HG02870 (cell line): ENCODE data around the gene DISP1.

Experiments used
- ATAC-seq: cut with Tn5 transposase; IDR thresholded peaks from one replicate; pipeline ENCODE4 v1.9.1; 2021; ENCODE audit warnings: mild to moderate bottlenecking, moderate library complexity; ENCODE audit not compliant: unreplicated experiment

Gene DISP1, protein sequence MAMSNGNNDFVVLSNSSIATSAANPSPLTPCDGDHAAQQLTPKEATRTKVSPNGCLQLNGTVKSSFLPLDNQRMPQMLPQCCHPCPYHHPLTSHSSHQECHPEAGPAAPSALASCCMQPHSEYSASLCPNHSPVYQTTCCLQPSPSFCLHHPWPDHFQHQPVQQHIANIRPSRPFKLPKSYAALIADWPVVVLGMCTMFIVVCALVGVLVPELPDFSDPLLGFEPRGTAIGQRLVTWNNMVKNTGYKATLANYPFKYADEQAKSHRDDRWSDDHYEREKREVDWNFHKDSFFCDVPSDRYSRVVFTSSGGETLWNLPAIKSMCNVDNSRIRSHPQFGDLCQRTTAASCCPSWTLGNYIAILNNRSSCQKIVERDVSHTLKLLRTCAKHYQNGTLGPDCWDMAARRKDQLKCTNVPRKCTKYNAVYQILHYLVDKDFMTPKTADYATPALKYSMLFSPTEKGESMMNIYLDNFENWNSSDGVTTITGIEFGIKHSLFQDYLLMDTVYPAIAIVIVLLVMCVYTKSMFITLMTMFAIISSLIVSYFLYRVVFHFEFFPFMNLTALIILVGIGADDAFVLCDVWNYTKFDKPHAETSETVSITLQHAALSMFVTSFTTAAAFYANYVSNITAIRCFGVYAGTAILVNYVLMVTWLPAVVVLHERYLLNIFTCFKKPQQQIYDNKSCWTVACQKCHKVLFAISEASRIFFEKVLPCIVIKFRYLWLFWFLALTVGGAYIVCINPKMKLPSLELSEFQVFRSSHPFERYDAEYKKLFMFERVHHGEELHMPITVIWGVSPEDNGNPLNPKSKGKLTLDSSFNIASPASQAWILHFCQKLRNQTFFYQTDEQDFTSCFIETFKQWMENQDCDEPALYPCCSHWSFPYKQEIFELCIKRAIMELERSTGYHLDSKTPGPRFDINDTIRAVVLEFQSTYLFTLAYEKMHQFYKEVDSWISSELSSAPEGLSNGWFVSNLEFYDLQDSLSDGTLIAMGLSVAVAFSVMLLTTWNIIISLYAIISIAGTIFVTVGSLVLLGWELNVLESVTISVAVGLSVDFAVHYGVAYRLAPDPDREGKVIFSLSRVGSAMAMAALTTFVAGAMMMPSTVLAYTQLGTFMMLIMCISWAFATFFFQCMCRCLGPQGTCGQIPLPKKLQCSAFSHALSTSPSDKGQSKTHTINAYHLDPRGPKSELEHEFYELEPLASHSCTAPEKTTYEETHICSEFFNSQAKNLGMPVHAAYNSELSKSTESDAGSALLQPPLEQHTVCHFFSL (N-terminal part only)

DNA sequence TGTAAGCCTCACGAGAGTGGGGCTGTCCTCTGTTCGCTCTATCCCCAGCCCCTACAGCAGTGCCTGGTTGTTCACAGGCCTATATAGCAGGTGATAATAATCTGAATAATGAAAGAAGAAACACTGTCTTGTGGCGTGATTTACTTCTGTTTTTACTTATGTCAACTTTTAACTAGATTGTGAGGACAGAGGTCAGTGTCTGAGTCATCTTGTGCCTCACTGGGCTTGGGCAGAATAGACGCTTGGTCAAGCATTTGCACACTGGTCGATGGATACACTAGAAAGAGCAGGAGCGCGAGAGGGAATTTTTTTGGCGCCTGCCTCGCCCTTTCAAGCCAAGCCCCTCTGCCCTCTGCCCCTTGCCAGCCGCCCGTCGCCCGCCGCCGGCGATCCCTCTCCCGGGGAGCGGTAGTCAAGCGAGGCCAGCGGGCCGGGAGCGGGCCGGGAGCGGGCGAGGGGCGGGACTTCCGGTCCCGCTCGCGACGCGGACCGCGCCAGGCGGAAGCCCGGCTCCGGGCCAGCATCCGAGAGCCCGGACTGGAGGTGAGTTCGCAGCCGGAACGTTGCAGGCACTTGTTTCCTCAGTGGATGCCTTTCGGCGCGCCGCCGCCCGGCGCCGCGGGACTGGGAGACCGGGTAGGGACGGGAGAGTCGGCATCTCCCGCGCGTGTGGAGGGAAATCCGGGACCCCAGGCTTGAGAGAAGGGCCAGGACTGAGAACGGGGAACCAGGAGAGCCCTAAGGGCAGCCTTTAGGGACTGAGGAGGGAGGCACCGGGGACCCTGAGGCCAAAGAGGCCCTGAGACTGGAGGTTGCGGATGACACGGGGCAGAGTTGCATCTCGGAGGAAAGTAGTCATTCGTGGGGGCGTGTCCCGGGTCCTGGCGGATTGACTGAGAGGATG is at the start of gene DISP1:
Gene DISP1, plus strand, starts transcription at position 504 of the 904 bp plus-strand sequence. CDS start 127,785 bp downstream, outside the sequence.
- ATAC-seq, result peak; percentile 79

DNA sequence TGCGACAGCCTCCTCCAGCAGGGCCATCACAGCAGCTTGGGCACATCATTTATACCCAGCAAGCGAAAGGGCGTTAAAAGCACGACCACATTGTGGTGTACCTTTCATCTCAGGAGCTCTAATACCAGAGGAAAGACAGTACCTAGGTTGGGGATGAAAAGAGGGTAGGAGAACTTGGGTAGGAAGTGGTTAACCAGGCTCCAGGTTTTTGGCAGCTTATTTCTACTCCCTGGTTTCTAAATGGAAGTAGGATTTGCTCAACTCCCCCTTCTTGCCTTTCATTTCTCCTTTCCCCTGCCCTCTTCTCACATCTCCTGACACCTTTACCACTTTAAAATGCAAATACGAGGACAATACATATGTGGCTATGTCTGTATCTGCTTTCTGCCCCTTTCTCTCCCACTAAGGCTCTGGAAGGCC is 47.7 kb upstream of the DISP1 start:
- no peak for ATAC-seq

DNA sequence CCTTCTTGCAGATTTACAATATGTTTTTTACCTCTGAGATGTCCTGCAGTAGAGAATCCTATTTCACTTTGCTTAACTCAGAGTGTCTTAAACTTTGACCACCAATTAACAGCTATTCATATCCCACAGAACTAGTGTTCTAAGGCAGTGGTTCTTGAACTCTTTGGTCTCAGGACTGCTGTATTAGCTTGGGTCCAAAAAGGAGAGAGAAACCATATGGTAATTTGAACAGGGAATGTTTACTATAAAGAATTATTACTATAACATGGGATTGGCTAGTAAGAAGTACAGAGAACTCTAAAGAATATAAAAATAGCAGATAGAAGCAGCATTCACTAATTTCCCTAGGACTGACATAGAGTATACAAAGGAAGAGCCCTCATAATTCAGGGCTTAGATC is 46.2 kb upstream of the DISP1 start:
- no peak for ATAC-seq

DNA sequence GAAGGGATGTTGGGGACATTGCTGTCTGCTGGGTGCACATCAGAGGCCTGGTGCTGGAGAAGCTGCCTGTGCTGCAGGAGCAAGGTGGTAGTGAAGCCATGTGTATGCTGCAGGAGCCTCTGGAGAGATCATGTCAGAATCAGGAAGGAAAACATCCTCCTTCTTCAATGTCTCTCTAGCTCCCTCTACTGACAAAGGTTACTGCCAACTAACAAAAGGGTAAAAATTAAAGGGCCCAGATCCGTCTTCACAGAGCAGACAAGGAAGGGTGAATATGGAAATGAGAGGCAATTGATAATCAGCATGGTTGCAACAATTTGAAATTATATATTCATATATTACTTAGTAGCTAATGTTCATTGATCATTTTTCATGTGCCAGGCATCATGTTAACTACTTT is 45.7 kb upstream of the DISP1 start:
- no peak for ATAC-seq

DNA sequence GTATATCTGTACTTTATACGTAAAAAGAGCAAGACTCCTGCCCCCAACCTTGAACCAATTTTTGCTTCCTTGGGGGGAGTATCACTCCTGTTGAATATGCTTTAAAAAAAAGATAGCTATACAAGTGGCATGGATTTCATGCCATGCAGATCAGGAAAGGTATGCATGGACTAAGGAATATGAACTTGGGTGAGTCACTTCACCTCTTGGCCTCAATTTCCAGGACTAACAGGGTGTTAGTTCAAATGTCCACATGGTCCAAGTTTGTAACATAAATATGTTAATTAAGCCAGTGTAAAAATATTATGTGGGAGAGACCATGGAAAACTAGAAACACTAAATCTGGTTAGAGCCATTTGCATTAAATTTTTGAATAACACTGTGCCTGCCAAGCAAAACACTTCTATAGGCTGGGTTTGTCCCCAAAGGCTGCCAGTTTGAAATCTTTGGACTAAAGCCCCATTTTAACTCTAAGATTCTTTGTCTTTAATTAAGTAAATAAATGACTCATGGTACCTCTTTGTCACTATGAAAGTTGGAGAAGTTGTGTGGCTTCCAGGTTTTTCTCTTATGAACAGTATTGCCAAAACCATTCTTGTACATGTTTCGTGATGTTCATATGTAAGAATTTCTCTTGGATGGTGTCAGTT is 44.7 kb upstream of the DISP1 start:
- ATAC-seq, result no peak

DNA sequence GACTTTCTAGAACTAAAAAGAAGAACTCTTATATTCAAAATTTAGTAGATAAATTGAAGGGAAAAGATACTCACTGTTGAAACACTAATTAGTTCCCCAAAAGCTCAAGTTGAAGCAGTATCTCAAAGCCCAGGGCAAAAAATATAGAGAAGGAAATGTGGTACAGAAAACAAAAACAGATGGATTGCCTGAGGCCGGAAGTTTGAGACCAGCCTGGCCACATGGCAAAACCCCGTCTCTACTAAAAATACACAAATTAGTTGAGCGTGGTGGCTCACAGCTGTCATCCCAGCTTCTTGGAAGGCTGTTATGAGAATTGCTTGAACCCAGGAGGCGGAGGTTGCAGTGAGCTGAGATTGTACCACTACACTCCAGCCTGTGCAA is 41.9 kb upstream of the DISP1 start:
- peak; percentile 88 for ATAC-seq

DNA sequence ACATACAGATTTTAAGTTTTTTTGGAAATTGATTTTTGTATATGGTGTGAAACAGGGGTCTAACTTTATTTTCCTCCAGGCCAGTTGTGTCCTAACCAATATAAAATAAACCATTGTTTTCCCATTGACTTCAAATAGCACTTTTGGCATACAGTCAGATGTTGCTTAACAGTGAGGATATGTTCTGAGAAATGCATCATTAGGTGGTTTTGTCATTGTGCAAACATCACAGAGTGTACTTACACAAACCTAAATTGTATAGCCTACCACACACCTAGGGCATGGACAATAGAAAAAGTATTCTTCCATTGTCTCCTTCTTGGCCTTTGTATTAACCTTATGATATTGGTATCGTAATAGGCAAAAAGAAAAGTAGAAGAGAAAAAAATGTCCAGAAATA is 37.4 kb upstream of the DISP1 start:
- ATAC-seq, result no peak

DNA sequence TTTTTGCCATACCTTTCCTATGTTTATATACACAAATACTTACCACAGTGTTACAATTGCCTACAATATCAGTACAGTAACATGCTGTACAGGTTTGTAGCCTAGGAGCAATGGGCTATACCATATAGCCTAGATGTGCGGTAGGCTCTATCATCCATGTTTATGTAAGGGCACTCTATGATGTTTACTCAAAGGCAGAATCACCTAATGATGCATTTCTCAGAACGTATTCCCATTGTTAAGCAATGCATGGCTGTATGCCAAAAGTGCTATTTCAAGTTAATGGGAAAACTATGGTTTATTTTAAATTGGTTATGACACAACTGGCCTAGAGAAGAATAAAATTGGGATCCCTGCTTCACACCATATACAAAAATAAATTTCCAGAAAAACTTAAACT is 36.9 kb upstream of the DISP1 start:
- ATAC-seq, result no peak

DNA sequence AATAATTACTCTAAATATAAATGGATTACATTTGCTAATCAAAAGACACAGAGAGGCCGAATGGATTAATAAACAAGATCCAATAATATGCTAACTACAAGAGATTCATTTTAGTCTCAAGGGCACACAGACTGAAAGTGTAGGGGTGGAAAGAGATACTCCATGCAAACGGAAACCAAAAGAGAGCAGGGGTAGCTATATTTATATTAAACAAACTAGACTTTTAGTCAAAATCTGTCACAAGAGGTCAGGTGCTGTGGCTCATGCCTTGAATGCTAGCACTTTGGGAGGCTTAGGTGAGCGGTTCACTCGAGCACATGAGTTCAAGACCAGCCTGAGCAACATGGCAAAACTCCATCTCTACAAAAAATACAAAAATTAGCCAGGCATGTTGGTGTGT is 33.6 kb upstream of the DISP1 start:
- ATAC-seq, result no peak

DNA sequence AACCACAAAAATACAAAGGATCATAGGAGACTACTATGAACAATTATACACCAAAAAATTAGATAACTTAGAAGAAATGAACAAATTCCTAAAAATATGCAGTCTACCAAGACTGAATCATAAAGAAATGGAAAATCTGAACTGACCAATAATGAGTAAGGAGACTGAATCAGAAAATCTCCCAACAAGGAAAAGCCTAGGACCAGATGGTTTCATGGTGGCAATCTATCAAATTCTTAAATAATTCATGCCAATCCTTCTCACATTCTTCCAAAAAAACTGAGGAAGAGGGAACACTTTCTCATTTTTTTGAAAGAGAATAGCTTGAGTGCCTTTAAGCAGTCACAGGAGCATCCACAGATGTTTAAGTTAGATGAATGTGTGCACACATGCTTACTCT is 31.8 kb upstream of the DISP1 start:
- ATAC-seq, result no peak

DNA sequence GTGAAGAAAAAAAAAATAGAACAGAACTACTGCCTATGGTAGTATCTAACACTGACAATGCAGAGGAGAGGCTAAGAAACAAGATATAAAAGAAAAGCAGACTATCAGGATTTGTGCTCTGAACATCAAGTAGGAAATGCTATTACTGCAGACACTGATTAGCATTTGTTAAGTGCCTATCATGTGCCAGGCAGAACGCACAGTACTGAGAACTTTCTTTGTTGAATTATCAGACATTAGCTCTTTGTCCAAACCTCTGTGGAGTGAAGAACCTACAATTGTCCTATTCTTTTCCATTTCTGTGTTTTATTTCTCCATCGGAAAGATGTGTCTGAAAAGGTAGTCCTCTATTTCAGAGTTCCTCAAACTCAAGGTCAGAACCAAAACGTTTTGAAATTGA is 30.5 kb upstream of the DISP1 start:
- no peak for ATAC-seq

DNA sequence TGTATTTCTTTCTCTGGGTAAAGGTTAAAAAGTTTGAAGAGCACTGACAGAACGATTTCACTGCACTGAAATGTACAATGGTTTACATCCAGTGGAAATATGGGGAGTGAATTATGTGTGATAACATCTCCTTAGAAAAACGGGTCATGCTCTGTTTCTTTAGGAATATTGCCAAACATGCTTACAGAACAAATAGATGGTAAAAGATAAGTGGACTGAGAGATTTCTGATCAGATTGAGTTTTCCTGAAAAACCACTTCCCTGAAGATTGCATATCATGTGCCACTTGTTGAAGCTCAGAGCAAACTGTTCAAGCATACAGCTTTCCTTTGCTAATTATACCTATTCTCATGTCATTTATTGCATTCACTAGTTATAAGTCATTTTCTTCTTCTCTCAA is 29.9 kb upstream of the DISP1 start:
- ATAC-seq, result no peak

DNA sequence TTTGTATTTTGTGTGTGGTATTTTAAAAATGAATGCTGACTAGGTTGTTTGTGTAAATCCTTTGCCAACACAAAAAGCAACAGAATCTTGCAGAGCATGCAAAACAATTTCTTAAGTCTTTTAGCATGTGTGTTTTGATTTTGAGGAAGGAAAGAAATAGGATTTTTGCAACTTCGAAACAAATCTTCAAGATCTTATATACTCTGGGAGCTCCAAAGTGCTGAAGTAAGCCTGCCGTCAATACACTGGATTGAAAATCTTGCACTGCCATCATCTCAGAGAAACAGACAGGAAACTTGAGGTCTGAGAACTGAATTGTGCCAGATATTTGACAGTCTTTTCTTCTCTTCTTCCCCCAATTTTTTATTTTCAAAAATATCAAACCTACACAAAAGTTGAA is 29.3 kb upstream of the DISP1 start:
- ATAC-seq, result no peak

DNA sequence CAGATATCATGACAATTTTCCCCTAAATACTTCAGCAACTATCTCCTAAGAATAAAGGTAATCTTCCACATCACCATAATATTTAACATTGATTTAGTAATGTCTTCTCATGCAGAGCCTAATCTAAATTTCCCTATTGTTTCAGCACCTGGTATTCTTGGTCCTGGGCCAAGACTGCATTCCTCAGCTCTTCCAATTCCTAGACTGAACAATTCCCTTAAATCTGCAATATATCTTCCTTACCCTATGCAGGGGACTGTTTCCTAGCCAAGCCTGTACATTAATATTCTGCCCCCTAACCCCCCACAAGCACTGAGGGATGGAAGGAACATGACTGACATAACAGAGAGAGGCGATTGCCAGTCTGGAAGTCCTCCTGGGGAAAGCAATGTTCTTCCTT is 28.7 kb upstream of the DISP1 start:
- no peak for ATAC-seq

DNA sequence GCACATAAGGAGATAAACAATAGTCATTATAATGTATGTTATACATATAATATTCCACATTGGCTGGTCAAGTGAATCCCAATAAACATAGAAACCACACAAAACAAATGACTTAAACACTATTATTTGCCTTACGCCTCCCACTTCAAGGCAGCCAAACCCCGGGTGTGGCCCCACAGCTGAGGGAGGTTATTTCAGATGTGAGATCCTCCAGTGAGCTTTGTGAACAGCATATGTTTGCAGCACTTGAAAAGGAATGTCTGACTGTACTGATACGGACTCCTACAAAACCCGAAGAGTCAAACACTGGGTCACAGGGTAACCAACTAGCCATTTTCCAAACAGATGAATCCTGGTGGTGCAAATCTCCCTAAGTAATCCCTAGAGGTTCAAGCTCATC is 27.1 kb upstream of the DISP1 start:
- ATAC-seq, result no peak

DNA sequence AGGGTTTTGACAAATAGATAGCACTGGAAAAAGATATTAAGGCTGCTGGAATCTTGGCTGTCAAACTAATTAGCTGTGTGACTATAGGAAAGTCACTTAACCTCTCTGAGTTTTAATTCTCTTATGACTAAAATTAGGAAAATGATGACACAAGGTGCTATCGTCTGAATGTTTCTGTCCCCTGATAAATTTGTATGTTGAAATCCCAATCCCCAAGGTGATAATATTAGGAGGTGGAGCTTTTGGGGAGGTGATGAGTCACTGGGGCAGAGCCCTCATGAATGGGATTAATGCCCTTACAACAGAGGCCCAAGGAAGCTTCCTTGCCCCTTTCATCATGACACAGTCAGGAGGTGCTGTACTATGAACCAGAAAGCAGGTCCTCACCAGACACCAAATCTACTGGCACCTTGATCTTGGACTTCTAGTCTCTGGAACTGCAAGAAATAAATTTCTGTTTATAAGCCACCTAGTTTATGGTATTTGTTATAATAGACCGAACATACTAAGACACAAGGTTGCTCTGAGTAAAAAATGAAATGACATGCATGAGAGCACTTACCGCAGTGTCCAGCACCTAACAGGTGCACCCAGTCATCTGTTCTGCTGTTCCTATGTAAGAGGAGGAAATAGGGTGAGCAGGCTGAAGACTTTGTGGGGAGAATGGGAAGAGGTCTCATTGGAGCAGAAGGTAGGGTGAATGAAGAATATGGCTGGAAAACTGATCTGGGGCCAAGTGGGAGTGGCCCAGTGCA is 26.3 kb upstream of the DISP1 start:
- peak; percentile 86 for ATAC-seq

DNA sequence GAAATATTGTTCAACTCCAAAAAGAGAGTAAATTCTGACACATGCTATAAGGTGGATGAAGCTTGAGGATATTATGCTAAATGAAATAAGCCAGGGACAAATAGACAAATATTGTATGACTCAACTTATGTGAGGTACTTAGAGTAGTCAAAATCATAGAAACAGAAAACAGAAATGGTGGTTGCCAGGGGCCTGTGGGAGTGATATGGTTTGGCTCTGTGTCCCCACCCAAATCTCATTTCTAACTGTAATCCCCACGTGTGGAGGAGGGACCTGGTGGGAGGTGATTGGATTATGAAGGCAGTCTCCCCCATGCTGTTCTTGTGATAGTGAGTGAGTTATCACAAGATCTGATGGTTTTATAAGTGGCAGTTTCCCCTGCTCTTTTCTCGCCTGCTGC is 24.7 kb upstream of the DISP1 start:
- no peak for ATAC-seq

DNA sequence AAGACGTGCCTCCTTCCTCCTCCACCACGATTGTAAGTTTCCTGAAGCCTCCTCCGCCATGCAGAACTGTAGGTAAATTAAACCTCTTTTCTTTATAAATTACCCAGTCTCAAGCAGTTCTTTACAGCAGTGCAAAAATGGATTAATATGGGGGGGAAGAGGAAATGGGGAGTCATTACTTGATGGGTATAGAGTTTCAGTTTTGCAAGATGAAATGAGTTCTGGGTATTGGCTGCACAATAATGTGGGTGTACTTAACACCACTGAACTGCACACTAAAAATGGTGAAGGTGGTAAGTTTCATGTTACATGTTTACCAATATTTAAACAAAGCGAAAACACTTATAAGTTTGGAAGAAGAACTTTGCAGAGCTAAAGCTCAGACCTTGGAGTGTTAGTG is 24.3 kb upstream of the DISP1 start:
- no peak for ATAC-seq
